H1 (cell line): ENCODE measurements around the gene CROCC. TPM values are rescaled to one million over a fixed set of nuclear protein-coding genes. Genes with fewer than 3 reads are reported as not detected.
"Not testable (repeated sequence)": the region's sequence is repeated elsewhere in the genome, so short reads cannot be mapped to it uniquely, and the experiment has no call there.

Experiments
- CTCF ChIA-PET: fragments of 300-600 bp; sonication (Branson Sonifier 250); formaldehyde crosslinking; loops from one replicate; lab custom pipeline; 2021; ENCODE audit not compliant: partially characterized antibody; lab: Charles Lee
- POLR2A ChIA-PET: fragments of 300-600 bp; sonication (Branson Sonifier 250); formaldehyde crosslinking; loops from one replicate; lab custom pipeline; 2021; ENCODE audit warnings: inconsistent platforms; ENCODE audit not compliant: partially characterized antibody; lab: Charles Lee
- DNase-seq, 2 experiments: peaks; one replicate each; pipeline versions ENCODE4 v3.0.0 to v3.0.0-alpha.2; 2010 to 2022; ENCODE audit warnings: low spot score in 2 of 2, low read depth in 1 of 2, mixed read lengths in 1 of 2
- FAIRE-seq: peaks from 2 replicates; lab custom pipeline; 2011; peaks lifted over from hg19 to GRCh38; lab: Jason Lieb, UNC
- H2AFZ ChIP-seq: 2 replicates; pipeline ENCODE4 v1.8.1; 2012; ENCODE audit warnings: low read length, inconsistent platforms
- H2AK5ac ChIP-seq: 2 replicates; pipeline ENCODE4 v1.6.1; 2013; ENCODE audit warnings: low read depth, low read length
- H2BK120ac ChIP-seq: replicated peaks from 2 replicates; pipeline ENCODE3; 2013; ENCODE audit warnings: low read depth, low read length, inconsistent platforms
- H2BK12ac ChIP-seq: 2 replicates; pipeline ENCODE4 v1.6.1; 2013; ENCODE audit warnings: low read depth, low read length
- H2BK15ac ChIP-seq: 2 replicates; pipeline ENCODE4 v1.6.1; 2013; ENCODE audit warnings: low read length
- H2BK20ac ChIP-seq: 2 replicates; pipeline ENCODE4 v1.6.1; 2013; ENCODE audit warnings: low read length
- H2BK5ac ChIP-seq: 2 replicates; pipeline ENCODE4 v1.6.1; 2013; ENCODE audit warnings: low read depth, low read length
- H3K14ac ChIP-seq: 2 replicates; pipeline ENCODE4 v1.6.1; 2013; ENCODE audit warnings: inconsistent platforms; ENCODE audit not compliant: insufficient read length
- H3K18ac ChIP-seq: 2 replicates; pipeline ENCODE4 v1.6.1; 2013; ENCODE audit warnings: low read length; ENCODE audit errors: extremely low read depth
- H3K23ac ChIP-seq: 2 replicates; pipeline ENCODE4 v1.6.1; 2013; ENCODE audit warnings: inconsistent platforms; ENCODE audit not compliant: insufficient read length
- H3K23me2 ChIP-seq: 2 replicates; pipeline ENCODE4 v1.6.1; 2013; ENCODE audit warnings: low read depth, low read length
- H3K27ac ChIP-seq: 2 replicates; pipeline ENCODE4 v1.6.1; 2011; ENCODE audit warnings: low read depth, low read length, inconsistent platforms
- H3K27me3 ChIP-seq, 4 experiments: replicated peaks in 1 of 4; 1 replicate in 1 of 4; 2 replicates in 3 of 4; pipeline versions ENCODE4 v1.6.1 to v1.8.1; 2011 to 2013; ENCODE audit warnings: low read length in 3 of 4, mild to moderate bottlenecking in 3 of 4, inconsistent platforms in 2 of 4, mixed read lengths in 2 of 4, moderate library complexity in 1 of 4; ENCODE audit not compliant: control insufficient read depth in 3 of 4, insufficient read depth in 3 of 4; ENCODE audit errors: extremely low read depth in 1 of 4
- H3K36me3 ChIP-seq, 4 experiments: 2 replicates each; pipeline versions ENCODE4 v1.6.1 to v1.8.1; 2011 to 2013; ENCODE audit warnings: mild to moderate bottlenecking in 4 of 4, low read length in 3 of 4, moderate library complexity in 2 of 4, control low read depth in 1 of 4, inconsistent platforms in 1 of 4; ENCODE audit not compliant: insufficient read depth in 4 of 4, control insufficient read depth in 2 of 4
- H3K4ac ChIP-seq: replicated peaks from 2 replicates; pipeline ENCODE3; 2013; ENCODE audit warnings: low read length, low read depth, mixed read lengths, inconsistent platforms; ENCODE audit not compliant: insufficient read length
- H3K4me1 ChIP-seq, 4 experiments: replicated peaks in 1 of 4; 1 replicate in 1 of 4; 2 replicates in 3 of 4; pipeline versions ENCODE4 v1.6.1 to v1.8.1; 2011 to 2013; ENCODE audit warnings: low read length in 3 of 4, inconsistent platforms in 2 of 4, mixed read lengths in 1 of 4; ENCODE audit not compliant: insufficient read depth in 4 of 4, control insufficient read depth in 3 of 4
- H3K4me2 ChIP-seq, 2 experiments: 2 replicates each; pipeline versions ENCODE4 v1.6.1 to v1.8.1; 2011 to 2013; ENCODE audit warnings: low read depth in 2 of 2, low read length in 2 of 2, control low read depth in 1 of 2, inconsistent platforms in 1 of 2, mild to moderate bottlenecking in 1 of 2; ENCODE audit not compliant: insufficient read depth in 1 of 2
- H3K4me3 ChIP-seq, 4 experiments: fragments of 200-600, 300-600 bp in 1 of 4; sonication (generic), shearing (Covaris generic), sonication (Bioruptor Twin) in 1 of 4; 2 replicates each; pipeline versions ENCODE4 v1.5.1 to v1.8.1; 2011 to 2016; ENCODE audit warnings: low read length in 4 of 4, low read depth in 3 of 4, control low read depth in 2 of 4, inconsistent platforms in 2 of 4, mild to moderate bottlenecking in 2 of 4, mixed read lengths in 1 of 4, moderate library complexity in 1 of 4; ENCODE audit not compliant: insufficient read depth in 2 of 4; ENCODE audit errors: extremely low read depth in 1 of 4
- H3K56ac ChIP-seq: replicated peaks from 2 replicates; pipeline ENCODE3; 2013; ENCODE audit warnings: low read depth, mild to moderate bottlenecking, mixed read lengths, low read length, inconsistent platforms; ENCODE audit not compliant: insufficient read length
- H3K79me1 ChIP-seq: 2 replicates; pipeline ENCODE4 v1.6.1; 2013; ENCODE audit warnings: low read depth, low read length, control low read depth
- H3K79me2 ChIP-seq, 2 experiments: 2 replicates each; pipeline versions ENCODE4 v1.6.1 to v1.8.1; 2012 to 2013; ENCODE audit warnings: low read length in 2 of 2, mild to moderate bottlenecking in 2 of 2, inconsistent platforms in 1 of 2; ENCODE audit not compliant: insufficient read depth in 2 of 2, control insufficient read depth in 1 of 2
- H3K9ac ChIP-seq, 4 experiments: replicated peaks in 1 of 4; 1 replicate in 1 of 4; 2 replicates in 3 of 4; pipeline versions ENCODE4 v1.6.1 to v1.8.1; 2011 to 2013; ENCODE audit warnings: low read depth in 3 of 4, low read length in 3 of 4, control low read depth in 2 of 4, mild to moderate bottlenecking in 2 of 4, moderate library complexity in 2 of 4, inconsistent platforms in 1 of 4; ENCODE audit errors: extremely low read depth in 1 of 4
- H3K9me3 ChIP-seq, 2 experiments: 2 replicates each; pipeline versions ENCODE4 v1.6.1 to v1.8.1; 2012 to 2013; ENCODE audit warnings: mild to moderate bottlenecking in 2 of 2, moderate library complexity in 2 of 2, control low read depth in 1 of 2, inconsistent platforms in 1 of 2, low read depth in 1 of 2, low read length in 1 of 2, mixed read lengths in 1 of 2; ENCODE audit not compliant: insufficient read depth in 2 of 2
- H4K20me1 ChIP-seq, 2 experiments: replicated peaks in 1 of 2; 2 replicates each; pipeline versions ENCODE3 to v1.8.1; 2011 to 2013; ENCODE audit warnings: inconsistent platforms in 2 of 2, low read length in 2 of 2, mild to moderate bottlenecking in 1 of 2; ENCODE audit not compliant: insufficient read depth in 2 of 2, control insufficient read depth in 1 of 2
- H4K5ac ChIP-seq: 2 replicates; pipeline ENCODE4 v1.6.1; 2013; ENCODE audit warnings: low read length, low read depth, mixed read lengths, inconsistent platforms; ENCODE audit not compliant: insufficient read length
- H4K8ac ChIP-seq: 2 replicates; pipeline ENCODE4 v1.8.0; 2013; ENCODE audit warnings: mild to moderate bottlenecking, moderate library complexity, low read length, inconsistent platforms; ENCODE audit not compliant: insufficient read depth; ENCODE audit errors: extremely low read depth
- H4K91ac ChIP-seq: replicated peaks from 2 replicates; pipeline ENCODE3; 2013; ENCODE audit warnings: low read length, mixed read lengths, inconsistent platforms; ENCODE audit not compliant: insufficient read length
- WGBS, 2 experiments: shearing (Covaris generic) in 1 of 2; methylation state at CpG; one replicate each; pipeline versions ENCODE4 v1.1.6 to v1.1.7; 2013 to 2015; ENCODE audit warnings: low lambda C conversion rate in 2 of 2, mixed read lengths in 2 of 2, inconsistent platforms in 1 of 2, low coverage in 1 of 2, missing lambda C conversion rate in 1 of 2; ENCODE audit not compliant: insufficient replicate concordance in 2 of 2, insufficient coverage in 1 of 2, insufficient read length in 1 of 2; ENCODE audit errors: extremely low coverage in 1 of 2, missing lambda C conversion rate in 1 of 2; 5-methylcytosine and 5-hydroxymethylcytosine counted together
- polyA plus RNA-seq, 7 experiments: library from polyadenylated mRNA; depleted of rRNA in 3 of 7; stranded (reverse) in 5 of 7; unstranded in 2 of 7; fragments of >200 nt in 5 of 7; fragments of 200-250 nt in 2 of 7; gene quantifications; 1 replicate in 5 of 7; 2 replicates in 1 of 7; 4 replicates in 1 of 7; pipeline versions ENCODE4 v1.2.1 to v1.2.3, GENCODE V29; 2011 to 2013; ENCODE audit warnings: missing spikeins in 2 of 7, mixed read lengths in 2 of 7
- total RNA-seq: library from RNA; stranded (reverse); fragmentation: NEBNext Ultra II Directional; extraction: Animal tissue kit (Norgen Biotek cat#: 25700); gene quantifications from 2 replicates; pipeline ENCODE4 v1.2.1, GENCODE V29; 2021

The CROCC gene
- total and polyA plus RNA-seq, 2 of the 8 experiments (the other 6 are each of a cell fraction or from before 2014, with no cell fraction given), result 12.1 to 39.5 TPM

DNA sequence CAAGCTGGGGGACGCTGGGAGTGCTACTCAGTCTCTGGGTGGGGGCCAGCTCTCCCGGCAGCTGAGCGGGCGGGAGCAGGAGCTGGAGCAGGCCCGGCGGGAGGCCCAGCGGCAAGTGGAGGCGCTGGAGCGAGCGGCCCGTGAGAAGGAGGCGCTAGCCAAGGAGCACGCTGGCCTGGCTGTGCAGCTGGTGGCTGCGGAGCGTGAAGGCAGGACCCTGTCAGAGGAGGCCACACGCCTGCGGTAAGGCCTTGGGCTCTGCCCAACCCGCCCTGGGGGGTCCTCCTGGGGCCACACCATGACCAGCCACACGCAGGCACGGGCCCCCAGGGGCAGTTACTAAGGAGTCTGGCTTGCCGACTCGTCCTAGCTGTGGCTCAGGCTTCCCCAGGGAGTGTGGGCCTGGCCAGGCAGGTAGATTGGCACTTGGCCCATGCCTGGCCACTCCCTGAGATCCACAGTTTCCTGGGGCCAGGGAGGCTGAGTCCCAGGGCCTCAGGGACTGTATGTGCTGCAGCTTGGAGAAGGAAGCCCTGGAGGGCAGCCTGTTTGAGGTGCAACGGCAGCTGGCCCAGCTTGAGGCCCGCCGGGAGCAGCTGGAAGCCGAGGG is 26.7 kb downstream of the CROCC start:
- not testable (repeated sequence) for H2BK120ac ChIP-seq
- POLR2A ChIA-PET, result interaction anchor here (0.6 kb wide), 1 partner anchor 337 kb away, joined by 3 read pairs; no protein-coding TSS in a partner anchor

More for the DNA sequence above, 26.7 kb downstream of the CROCC start:
- not testable (repeated sequence) for H4K8ac ChIP-seq, H3K79me2 ChIP-seq, H2BK5ac ChIP-seq, H3K79me1 ChIP-seq, H3K14ac ChIP-seq, H2BK15ac ChIP-seq, H3K18ac ChIP-seq, H3K27me3 ChIP-seq, H2BK20ac ChIP-seq, H4K91ac ChIP-seq, H3K4me2 ChIP-seq, DNase-seq, H3K4me3 ChIP-seq, H3K9ac ChIP-seq, H4K20me1 ChIP-seq, H3K27ac ChIP-seq, FAIRE-seq, H2AK5ac ChIP-seq, H3K4ac ChIP-seq, H3K9me3 ChIP-seq, H3K4me1 ChIP-seq, H3K23ac ChIP-seq, H3K23me2 ChIP-seq, H4K5ac ChIP-seq, H2BK12ac ChIP-seq, H3K56ac ChIP-seq, H2AFZ ChIP-seq
- H3K36me3 ChIP-seq, result peaks cover 0 to 23% (median 6%) of the 10 kb centered on the region in 4 experiments; a peak in 6 of 8 replicates
- CTCF ChIA-PET, result interaction anchor here (0.6 to 8.9 kb wide), 17 partner anchors 8 to 1333 kb away, joined by 3 to 155 read pairs (median 5); no protein-coding TSS in a partner anchor
- WGBS, 2 experiments, result 88% methylated on average over 25 of the region's 26 CpGs; no CpG with 5 or more reads in 1 of the 2 experiments
